Endodermal cell (in vitro differentiated cells): ENCODE measurements around the gene NFATC1. TPM values are rescaled to one million over a fixed set of nuclear protein-coding genes. Genes with fewer than 3 reads are reported as not detected.
A peak's percentile ranks its signal among the peaks of the same experiment; 100 is the strongest.

Experiments used
- DNase-seq: peaks from one replicate; pipeline ENCODE4 v3.0.0-alpha.2; 2017
- H3K27ac ChIP-seq: 2 replicates; pipeline ENCODE4 v1.5.1; 2013; ENCODE audit warnings: mild to moderate bottlenecking, low read depth, low read length, moderate library complexity
- H3K27me3 ChIP-seq: 2 replicates; pipeline ENCODE4 v1.6.1; 2013; ENCODE audit warnings: mild to moderate bottlenecking, low read length, moderate library complexity; ENCODE audit not compliant: insufficient read depth, control insufficient read depth, poor library complexity, severe bottlenecking
- H3K36me3 ChIP-seq: 2 replicates; pipeline ENCODE4 v1.7.0; 2013; ENCODE audit warnings: mild to moderate bottlenecking, low read length, moderate library complexity; ENCODE audit not compliant: control insufficient read depth, insufficient read depth
- H3K4me1 ChIP-seq: one replicate; pipeline ENCODE4 v1.7.0; 2013; ENCODE audit warnings: low read length; ENCODE audit not compliant: control insufficient read depth, insufficient read depth
- H3K4me3 ChIP-seq: 2 replicates; pipeline ENCODE4 v1.5.1; 2013; ENCODE audit warnings: mild to moderate bottlenecking, low read length, moderate library complexity
- H3K9ac ChIP-seq: 2 replicates; pipeline ENCODE4 v1.6.1; 2013; ENCODE audit warnings: mild to moderate bottlenecking, low read length, moderate library complexity; ENCODE audit not compliant: poor library complexity, severe bottlenecking; ENCODE audit errors: extremely low read depth
- H3K9me3 ChIP-seq: 2 replicates; pipeline ENCODE4 v1.6.1; 2013; ENCODE audit warnings: mild to moderate bottlenecking, low read length, moderate library complexity; ENCODE audit not compliant: control insufficient read depth
- H3K27ac Mint-ChIP-seq: 2 replicates; pipeline ENCODE4 v1.8.0; 2020; ENCODE audit warnings: mixed read lengths
- H3K27me3 Mint-ChIP-seq: 2 replicates; pipeline ENCODE4 v1.8.0; 2021; ENCODE audit warnings: mild to moderate bottlenecking, mixed read lengths; ENCODE audit not compliant: insufficient read depth
- H3K36me3 Mint-ChIP-seq: 2 replicates; pipeline ENCODE4 v1.8.0; 2020; ENCODE audit warnings: low read depth, mixed read lengths
- H3K4me1 Mint-ChIP-seq: 2 replicates; pipeline ENCODE4 v1.8.0; 2020; ENCODE audit warnings: mixed read lengths
- H3K4me3 Mint-ChIP-seq: 2 replicates; pipeline ENCODE4 v1.8.0; 2020; ENCODE audit warnings: mild to moderate bottlenecking, moderate library complexity, mixed read lengths
- H3K9me3 Mint-ChIP-seq: 2 replicates; pipeline ENCODE4 v1.8.0; 2020; ENCODE audit warnings: mild to moderate bottlenecking, mixed read lengths
- WGBS, 2 experiments: methylation state at CpG; one replicate each; pipeline versions ENCODE4 v1.1.5 to v1.1.7; 2013; ENCODE audit warnings: missing lambda C conversion rate in 2 of 2, mixed read lengths in 1 of 2; ENCODE audit not compliant: insufficient coverage in 1 of 2, insufficient read length in 1 of 2; 5-methylcytosine and 5-hydroxymethylcytosine counted together
- total RNA-seq, 2 donors: library from RNA; stranded (reverse); fragmentation: NEBNext Ultra II Directional in 1 of 2; extraction: Animal tissue kit (Norgen Biotek cat#: 25700) in 1 of 2; gene quantifications; 2 replicates in 1 of 2; 3 replicates in 1 of 2; pipeline ENCODE4 v1.2.1, GENCODE V29; 2021
- TF ChIP-seq, protein P1 (sequence below): fragments of 200-600 bp; sonication (generic); conservative IDR thresholded peaks from 2 replicates; pipeline ENCODE4 v1.5.0; 2021; ENCODE audit warnings: antibody characterized with exemption, mild to moderate bottlenecking

Gene NFATC1
- total RNA-seq, 2 donors from 2014 or later = 23.4 to 32.5 TPM

GRCh38 chr18:79512461-79513380, 117.0 kb downstream of the NFATC1 start:
- H3K9me3 Mint-ChIP-seq = no peaks in the 10 kb centered on the region
- no peak overlapping the region for H3K27ac ChIP-seq
- H3K36me3 ChIP-seq = no peaks in the 10 kb centered on the region
- peaks cover 7% of the 10 kb centered on the region for H3K4me1 Mint-ChIP-seq
- no peak overlapping the region for H3K9ac ChIP-seq
- peaks cover 15% of the 10 kb centered on the region for H3K36me3 Mint-ChIP-seq
- H3K27me3 ChIP-seq = no peaks in the 10 kb centered on the region
- H3K4me3 ChIP-seq = no peak overlapping the region
- H3K9me3 ChIP-seq = no peaks in the 10 kb centered on the region
- peak; percentile 43 for DNase-seq
- no peaks in the 10 kb centered on the region for H3K27me3 Mint-ChIP-seq
- H3K4me1 ChIP-seq = peaks cover 3% of the 10 kb centered on the region
- no peak overlapping the region for H3K4me3 Mint-ChIP-seq
- no peak overlapping the region for H3K27ac Mint-ChIP-seq
- TF ChIP-seq, protein P1, sequence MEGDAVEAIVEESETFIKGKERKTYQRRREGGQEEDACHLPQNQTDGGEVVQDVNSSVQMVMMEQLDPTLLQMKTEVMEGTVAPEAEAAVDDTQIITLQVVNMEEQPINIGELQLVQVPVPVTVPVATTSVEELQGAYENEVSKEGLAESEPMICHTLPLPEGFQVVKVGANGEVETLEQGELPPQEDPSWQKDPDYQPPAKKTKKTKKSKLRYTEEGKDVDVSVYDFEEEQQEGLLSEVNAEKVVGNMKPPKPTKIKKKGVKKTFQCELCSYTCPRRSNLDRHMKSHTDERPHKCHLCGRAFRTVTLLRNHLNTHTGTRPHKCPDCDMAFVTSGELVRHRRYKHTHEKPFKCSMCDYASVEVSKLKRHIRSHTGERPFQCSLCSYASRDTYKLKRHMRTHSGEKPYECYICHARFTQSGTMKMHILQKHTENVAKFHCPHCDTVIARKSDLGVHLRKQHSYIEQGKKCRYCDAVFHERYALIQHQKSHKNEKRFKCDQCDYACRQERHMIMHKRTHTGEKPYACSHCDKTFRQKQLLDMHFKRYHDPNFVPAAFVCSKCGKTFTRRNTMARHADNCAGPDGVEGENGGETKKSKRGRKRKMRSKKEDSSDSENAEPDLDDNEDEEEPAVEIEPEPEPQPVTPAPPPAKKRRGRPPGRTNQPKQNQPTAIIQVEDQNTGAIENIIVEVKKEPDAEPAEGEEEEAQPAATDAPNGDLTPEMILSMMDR = peak; percentile 14
- whole genome bisulfite sequencing, 2 experiments = 94 to 96% methylated on average over 49 to 54 of the region's 54 CpGs

DNA sequence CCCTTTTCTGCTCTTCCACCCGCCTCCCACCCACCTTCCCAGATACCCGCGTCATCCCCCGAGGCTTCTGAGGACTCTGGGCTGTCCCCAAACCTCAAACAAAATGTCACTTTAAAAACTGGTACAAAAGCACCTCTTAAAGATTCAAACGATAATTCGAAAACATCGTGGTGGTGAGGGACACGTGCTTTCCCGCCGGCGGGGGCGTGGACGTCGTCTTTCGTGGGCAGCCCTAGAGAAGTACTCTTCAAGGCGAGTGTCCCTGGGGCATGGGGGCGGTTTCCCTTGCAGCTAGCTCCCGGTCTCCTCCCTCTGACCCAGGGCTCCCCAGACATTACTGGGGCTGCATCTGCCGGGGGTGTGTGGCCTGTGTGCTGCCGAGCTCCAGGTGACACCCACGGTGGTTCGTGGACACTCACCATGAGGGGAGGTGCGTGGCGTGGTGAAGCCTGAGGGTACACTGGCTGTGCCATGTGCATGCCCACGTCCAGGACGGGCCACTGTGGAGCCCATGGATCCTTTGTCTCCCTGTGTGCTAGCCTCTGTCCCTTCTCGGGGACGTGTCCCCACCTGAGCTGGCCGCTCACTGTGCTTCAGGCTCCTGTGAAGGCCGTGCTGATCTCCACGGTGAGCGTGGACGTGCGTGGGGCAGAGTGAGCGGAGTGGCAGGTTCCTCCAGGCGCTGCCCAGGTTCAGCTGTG, 117.8 kb downstream of the NFATC1 start:
- no peak overlapping the region for H3K9ac ChIP-seq
- no peak overlapping the region for H3K27ac Mint-ChIP-seq
- 95 to 96% methylated on average over 20 to 36 of the region's 36 CpGs for WGBS, 2 experiments
- no peak overlapping the region for H3K27ac ChIP-seq
- H3K4me3 ChIP-seq = no peak overlapping the region
- no peaks in the 10 kb centered on the region for H3K27me3 Mint-ChIP-seq
- H3K36me3 Mint-ChIP-seq = peaks cover 15% of the 10 kb centered on the region
- H3K4me1 ChIP-seq = no peaks in the 10 kb centered on the region
- peak; percentile 23 for DNase-seq
- H3K4me1 Mint-ChIP-seq = peaks cover 1% of the 10 kb centered on the region
- TF ChIP-seq, protein P1 = no peak
- H3K9me3 ChIP-seq = no peaks in the 10 kb centered on the region
- H3K4me3 Mint-ChIP-seq = no peak overlapping the region
- H3K36me3 ChIP-seq = no peaks in the 10 kb centered on the region
- no peaks in the 10 kb centered on the region for H3K9me3 Mint-ChIP-seq
- H3K27me3 ChIP-seq = no peaks in the 10 kb centered on the region

DNA sequence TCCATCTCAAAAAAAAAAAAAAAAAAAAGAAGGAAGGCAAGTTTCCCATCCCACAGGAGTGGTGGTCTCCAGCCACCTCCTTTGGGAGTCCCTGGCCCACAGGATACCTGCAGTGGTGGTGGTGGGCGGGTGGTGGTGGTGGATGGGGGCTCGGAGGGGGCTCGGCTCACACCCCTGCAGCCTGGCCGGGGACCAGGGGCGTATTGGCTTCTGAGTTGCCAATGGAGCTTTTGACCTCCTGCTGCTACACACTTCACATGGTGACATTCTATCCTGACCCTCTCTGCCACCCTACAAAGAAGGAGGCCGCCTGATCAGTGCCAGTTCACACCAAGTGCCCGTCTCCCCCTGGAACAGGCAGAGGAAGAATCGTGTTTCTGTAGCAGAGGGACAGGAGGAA, 119.6 kb downstream of the NFATC1 start:
- 81 to 87% methylated on average over 3 to 8 of the region's 8 CpGs for WGBS, 2 experiments
- no peak overlapping the region for H3K4me3 Mint-ChIP-seq
- H3K27ac Mint-ChIP-seq = no peak overlapping the region
- no peaks in the 10 kb centered on the region for H3K27me3 ChIP-seq
- no peaks in the 10 kb centered on the region for H3K9me3 Mint-ChIP-seq
- H3K4me1 Mint-ChIP-seq = peaks cover 3% of the 10 kb centered on the region
- TF ChIP-seq, protein P1 = no peak
- H3K4me3 ChIP-seq = no peak overlapping the region
- H3K27me3 Mint-ChIP-seq = no peaks in the 10 kb centered on the region
- peaks cover 11% of the 10 kb centered on the region for H3K36me3 Mint-ChIP-seq
- no peaks in the 10 kb centered on the region for H3K4me1 ChIP-seq
- H3K36me3 ChIP-seq = no peaks in the 10 kb centered on the region
- no peak overlapping the region for H3K9ac ChIP-seq
- DNase-seq = peak; percentile 34
- H3K27ac ChIP-seq = no peak overlapping the region
- H3K9me3 ChIP-seq = no peaks in the 10 kb centered on the region
